ENCODE data around the gene NLRP10. TPM values are rescaled to one million over a fixed set of nuclear protein-coding genes. Genes with fewer than 3 reads are reported as not detected.

The NLRP10 gene
- total RNA-seq = 1.6 and 2.9 TPM in 2 replicates

GRCh38 chr11:7965386-7965785, at the start of gene NLRP10:
Gene NLRP10 (minus strand): TSS chr11:7965447. CDS start chr11:7963495, 1,952 bp downstream.

DNA sequence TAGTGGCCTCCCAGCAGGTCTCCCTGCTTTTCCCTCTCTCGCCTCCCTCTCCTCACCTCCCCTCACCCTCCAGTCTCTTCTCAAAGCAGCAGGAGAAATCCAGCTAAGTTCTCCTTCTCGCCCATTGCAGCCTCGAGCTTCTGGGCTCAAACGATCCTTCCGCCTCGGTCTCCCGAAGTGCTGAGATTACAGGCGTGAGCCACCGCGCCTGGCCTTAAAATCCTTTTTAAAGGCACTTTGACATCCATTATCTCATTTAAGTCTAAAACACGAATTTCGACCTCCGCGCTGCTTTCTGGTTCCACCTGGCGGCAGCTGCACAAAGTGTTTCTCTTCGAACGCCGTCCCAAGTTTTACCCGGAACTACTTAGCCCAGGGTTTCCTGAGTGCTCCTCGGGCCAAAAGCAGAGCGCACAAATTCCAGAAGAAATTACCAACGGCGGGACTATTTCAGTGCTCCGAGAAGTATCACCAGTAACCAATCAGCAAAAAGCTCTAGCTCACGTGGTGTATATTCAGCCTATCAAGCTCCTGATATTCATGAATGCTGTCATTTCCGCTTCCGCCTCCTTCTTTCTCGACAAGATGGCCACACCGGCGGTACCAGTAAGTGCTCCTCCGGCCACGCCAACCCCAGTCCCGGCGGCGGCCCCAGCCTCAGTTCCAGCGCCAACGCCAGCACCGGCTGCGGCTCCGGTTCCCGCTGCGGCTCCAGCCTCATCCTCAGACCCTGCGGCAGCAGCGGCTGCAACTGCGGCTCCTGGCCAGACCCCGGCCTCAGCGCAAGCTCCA, 21.7 kb upstream of the NLRP10 start, which contains the start of gene EIF3F:
TSS of gene EIF3F (plus strand) at position 570 of the 792 bp plus-strand sequence. CDS start at position 586, 16 bp downstream.

GRCh38 chr11:7941608-7942007, 23.6 kb downstream of the NLRP10 start, which contains the start of gene OR10A3:
Gene OR10A3 (minus strand): TSS chr11:7941708. CDS start chr11:7939520, 2,188 bp downstream.

DNA sequence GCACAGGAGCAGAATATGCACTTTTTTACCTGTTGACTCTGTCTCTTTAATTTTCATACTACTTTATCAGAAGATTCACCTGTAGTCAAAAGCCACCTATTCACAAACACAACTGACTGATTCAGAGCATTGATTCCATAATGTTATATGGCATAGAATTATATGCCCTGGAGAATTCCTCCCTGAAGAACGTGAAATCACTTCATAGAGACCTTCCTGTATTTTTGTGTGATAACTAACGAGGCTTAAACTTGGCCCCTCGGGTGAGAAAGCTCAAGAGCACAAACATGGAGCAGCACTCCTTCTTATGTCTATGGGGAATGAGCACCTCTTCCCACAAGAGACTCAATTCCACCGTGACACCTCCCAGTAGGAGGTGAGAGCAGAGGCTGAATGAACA, 34.1 kb downstream of the NLRP10 start, which contains the start of gene OR10A6:
TSS of gene OR10A6 (minus strand) at position 101 of the 400 bp plus-strand sequence. CDS start 2,606 bp downstream, outside the sequence.

Other genes with a start within 250 kb of the NLRP10 start
- gene OR5P2, start 168.5 kb downstream of the NLRP10 start, total RNA-seq = not detected in 2 replicates
- gene OR5P3, start 134.6 kb downstream of the NLRP10 start, total RNA-seq = not detected in 2 replicates
- gene OR10A6, start 34.2 kb downstream of the NLRP10 start, total RNA-seq = under 0.01 TPM in 1 of 2 replicates, not detected in the other
- not detected in 2 replicates for gene OR10A3, start 23.7 kb downstream of the NLRP10 start, total RNA-seq
- gene EIF3F, start 21.9 kb upstream of the NLRP10 start, total RNA-seq = 324 and 366 TPM in 2 replicates
- gene TUB, start 115.8 kb upstream of the NLRP10 start, total RNA-seq = 4.6 TPM in 2 replicates
- gene RIC3, start 203.6 kb upstream of the NLRP10 start, total RNA-seq = not detected in 2 replicates

Data from myometrial cell (primary cell).